ENCODE measurements around the gene ZNF438.

Gene ZNF438

GRCh38 chr10:30840395-30841050, 191.1 kb downstream of the ZNF438 start:
- DNase-seq = no peak

DNA sequence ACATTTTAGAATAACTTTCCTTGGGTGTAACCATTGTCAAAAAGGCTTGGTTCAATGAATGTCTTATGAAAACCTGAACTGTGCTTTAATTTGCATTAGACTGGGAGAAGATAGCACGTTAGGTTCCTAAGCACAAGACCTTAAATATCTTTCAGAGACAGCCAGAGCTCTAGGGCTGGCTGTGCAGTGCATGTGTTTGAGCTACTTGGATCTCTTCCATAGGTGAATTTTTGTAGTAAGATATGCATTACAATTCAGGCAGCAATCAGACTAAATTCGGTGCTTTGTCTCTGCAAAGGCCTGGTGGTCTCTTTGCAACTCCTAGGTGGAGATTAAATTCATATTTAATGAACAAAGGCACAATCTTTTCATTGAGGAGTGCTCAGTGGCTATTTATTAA, 192.0 kb downstream of the ZNF438 start:
- DNase-seq = no peak

- DNase-seq = no peak
Observed at GRCh38 chr10:30836406-30836805, 195.3 kb downstream of the ZNF438 start.

- DNase-seq = no peak
Observed at GRCh38 chr10:30835146-30835545, 196.5 kb downstream of the ZNF438 start.

GRCh38 chr10:30834651-30835050, 197.0 kb downstream of the ZNF438 start:
- DNase-seq = no peak

GRCh38 chr10:30834153-30834552, 197.5 kb downstream of the ZNF438 start:
- no peak for DNase-seq

DNA sequence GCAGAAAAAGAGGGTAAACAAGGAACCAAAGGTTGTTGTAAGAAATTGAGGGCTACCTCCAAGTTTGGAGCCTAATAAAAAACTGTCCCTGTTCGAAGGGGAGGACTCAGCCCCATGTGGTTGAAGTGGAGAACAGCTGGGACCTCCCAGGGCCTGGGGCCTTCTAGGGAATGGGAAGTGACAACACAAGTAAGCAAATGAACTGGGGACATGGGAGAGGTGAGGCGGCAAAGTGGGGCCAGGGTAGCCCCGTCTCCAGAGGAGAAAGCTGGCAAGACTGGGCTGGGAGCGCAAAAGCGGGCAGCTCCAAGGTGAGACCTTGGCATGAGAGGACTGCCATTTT, 198.1 kb downstream of the ZNF438 start:
- DNase-seq = no peak

GRCh38 chr10:30832749-30833627, 198.7 kb downstream of the ZNF438 start:
- no peak for DNase-seq

- no peak for DNase-seq
Observed at GRCh38 chr10:30832001-30832748, 199.5 kb downstream of the ZNF438 start.

DNA sequence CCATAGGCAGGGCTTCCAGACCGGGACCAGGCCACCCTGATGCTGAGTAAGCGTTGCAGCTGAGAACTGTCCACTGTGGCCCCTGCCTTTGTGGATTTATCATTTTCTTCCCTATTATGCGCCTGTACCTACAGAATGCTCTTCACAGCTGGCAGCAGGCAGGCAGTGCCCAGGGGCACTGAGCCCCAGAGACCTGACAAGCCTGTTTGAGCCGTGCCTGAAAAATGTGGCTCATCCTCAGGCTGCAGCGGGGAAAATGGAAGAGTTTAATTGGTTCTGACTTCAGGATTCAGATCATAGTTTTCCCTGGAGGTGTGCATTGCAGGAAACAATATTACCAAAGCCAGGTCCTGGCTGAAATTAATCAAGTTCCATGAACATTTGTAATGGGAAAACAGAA, 200.2 kb downstream of the ZNF438 start:
- DNase-seq = no peak

DNA sequence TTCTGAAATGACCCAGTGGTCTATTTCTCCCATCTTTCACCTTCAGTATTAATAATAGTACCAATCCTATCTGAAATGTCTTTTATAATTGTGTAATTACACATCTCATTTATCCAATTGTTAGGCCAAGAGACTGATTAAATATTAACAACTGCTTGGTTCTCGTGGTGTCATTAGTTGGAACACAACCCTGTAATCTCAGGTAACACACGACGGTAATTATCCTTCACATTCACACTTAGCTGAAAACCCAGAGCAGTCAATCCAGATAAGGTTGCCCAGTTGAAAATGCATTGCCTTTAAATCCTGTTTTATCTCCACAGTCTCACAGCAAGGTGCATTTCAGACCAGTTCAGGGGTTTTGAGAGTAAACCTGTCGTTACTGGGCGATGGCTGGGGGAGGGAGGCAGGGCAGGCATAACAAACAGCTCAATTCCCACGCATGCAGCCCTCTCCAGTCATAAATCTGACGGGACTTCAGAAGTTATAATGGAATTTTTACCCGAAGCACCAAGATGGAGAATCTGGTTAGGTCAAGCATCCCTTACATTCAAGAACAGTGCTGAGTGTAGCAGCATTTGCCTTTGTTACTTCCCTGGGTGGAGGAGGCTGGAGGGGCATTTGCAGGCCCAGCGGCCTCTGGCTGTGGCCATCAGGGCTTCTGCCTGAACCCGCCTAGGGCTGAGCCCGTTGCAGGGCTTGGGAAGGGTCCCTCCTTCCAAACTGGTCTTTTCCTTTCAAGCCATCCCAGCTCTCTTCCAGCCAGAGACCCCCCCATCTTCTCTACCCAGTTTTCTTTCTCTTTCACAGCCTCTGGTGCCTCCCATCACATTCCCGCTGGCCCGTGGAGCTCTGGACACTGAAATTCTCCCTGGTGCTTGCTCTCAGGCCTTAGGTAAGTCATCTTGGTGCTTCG, 201.1 kb downstream of the ZNF438 start:
- DNase-seq = no peak

GRCh38 chr10:30829901-30830300, 201.8 kb downstream of the ZNF438 start:
- no peak for DNase-seq

DNA sequence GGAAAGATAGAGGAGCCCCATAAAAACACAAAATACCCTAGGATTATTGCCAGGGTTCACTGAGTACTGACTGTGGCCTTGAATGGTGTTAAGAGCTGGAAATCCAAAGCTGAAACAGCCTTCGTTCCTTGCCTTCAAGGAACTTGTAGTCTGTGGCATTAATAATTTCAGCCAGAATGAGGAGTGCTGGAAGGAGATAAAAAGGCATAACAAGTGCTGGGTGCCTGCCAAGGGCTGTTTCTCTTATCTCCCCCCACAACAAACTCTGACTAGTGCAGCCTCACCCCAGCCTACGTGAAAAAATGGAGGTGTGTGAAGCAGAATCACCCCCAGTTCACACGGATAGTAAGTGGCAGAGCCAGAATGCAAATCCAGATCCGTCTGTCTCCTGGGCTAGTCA, 203.0 kb downstream of the ZNF438 start:
- DNase-seq = no peak

- no peak for DNase-seq
Observed at GRCh38 chr10:30828164-30828563, 203.5 kb downstream of the ZNF438 start.

DNA sequence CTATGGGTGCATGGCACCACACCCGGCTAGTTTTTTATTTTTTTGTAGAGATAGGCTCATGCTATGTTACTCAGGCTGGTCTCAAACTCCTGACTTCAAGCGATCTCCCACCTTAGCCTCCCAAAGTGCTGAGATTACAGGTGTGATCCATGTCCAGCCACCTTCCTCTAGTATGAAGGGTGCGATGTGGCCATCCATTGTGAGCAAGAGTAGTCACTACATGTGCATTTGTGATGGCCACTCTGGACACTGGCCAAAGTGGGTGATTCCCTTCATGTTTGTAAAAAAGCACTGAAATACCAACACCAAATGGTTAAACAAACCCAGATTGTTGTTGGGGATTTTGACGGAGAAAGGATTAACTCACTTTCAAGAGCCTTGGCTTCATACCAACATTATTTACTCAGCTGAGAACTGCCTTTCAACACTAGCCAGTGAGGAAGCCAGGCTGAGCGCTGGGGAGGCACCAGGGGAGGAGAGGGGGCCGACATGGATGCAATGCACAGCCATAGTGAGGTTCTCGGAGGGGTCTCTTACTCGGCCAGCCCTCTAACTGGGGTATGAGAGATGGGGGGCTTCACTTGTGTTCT, 204.0 kb downstream of the ZNF438 start:
- no peak for DNase-seq

- DNase-seq = no peak
Observed at GRCh38 chr10:30826679-30827078, 205.0 kb downstream of the ZNF438 start.

- DNase-seq = no peak
Observed at GRCh38 chr10:30825495-30825894, 206.2 kb downstream of the ZNF438 start.

- DNase-seq = no peak
Observed at GRCh38 chr10:30825022-30825421, 206.6 kb downstream of the ZNF438 start.

DNA sequence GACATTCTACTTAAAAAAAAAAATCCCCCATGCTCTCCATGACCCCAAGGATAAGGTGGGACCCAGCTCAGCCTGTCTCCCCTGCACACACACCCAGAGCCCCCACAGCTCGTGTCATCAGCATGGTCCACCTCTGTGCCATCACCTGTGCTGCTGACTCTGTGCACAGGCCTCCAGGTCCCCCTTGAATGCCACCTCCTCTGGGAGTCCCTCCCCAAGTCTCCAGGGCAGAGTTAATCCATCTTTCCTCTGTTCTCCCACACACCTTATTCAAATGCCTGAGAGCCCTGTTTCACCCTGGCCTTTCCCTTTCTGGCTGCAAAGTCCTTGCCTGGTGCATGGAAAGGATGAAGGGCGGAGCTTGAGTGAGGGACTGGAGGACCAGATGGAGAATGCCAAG, 208.0 kb downstream of the ZNF438 start:
- no peak for DNase-seq

- DNase-seq = no peak
Observed at GRCh38 chr10:30822693-30823465, 208.8 kb downstream of the ZNF438 start.

DNA sequence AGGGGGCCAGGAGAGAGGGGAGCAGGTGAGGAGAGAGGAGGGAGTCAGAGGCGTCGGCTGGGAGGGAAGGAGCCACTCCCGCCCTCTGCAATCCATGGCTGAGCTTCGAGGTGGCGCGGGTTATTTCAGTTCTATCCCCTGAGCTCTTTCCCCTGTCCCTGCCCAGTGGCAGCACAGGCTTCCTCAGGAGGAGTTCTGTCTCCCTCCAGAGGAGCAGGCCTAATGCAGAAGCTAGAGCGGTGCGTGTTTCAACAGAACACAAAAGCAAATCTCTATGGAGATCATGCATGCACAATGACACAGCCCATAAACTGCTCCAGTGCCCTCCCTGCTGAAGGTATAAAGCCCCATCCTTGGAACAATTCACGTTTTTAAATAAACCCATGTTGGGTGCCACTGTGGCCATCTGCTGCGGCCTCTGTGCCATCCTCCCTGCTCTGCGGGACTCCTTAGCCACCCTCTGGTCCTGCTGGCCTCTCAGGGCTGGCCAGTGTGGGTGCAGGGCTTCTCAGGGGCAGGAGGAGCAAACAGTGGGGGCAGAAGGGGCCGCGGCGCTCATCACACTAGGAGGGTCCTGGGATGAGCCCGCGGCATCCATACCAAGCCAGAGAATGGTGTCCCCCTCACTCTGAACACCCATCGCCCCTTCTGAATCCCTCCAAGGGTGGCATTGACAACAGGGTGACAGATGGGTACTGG, 209.5 kb downstream of the ZNF438 start:
- DNase-seq = no peak
